ENCODE measurements around the gene ZNF564.
"Not testable (repeated sequence)": the region's sequence is repeated elsewhere in the genome, so short reads cannot be mapped to it uniquely, and the experiment has no call there.

Gene ZNF564

DNA sequence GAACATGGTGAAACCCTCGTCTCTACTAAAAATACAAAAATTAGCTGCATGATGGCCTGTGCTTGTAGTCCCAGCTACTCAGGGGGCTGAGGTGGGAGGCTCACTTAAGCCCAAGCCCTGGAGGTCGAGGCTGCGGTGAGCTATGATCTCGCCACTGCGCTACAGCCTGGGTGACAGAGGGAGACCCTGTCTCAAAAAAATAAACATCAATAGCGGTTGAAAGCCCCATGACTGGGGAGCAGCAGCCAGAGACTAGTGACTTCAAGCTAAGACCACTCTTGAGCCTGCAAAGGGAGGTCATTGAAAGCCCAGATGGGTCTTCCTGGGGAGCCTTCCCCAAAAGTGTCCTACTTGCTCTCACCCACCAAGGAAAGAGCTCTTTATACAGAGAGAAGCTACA lies 54.8 kb downstream of the ZNF564 start:
- DNase-seq (ENCODE audit: low read depth), result no peak

DNA sequence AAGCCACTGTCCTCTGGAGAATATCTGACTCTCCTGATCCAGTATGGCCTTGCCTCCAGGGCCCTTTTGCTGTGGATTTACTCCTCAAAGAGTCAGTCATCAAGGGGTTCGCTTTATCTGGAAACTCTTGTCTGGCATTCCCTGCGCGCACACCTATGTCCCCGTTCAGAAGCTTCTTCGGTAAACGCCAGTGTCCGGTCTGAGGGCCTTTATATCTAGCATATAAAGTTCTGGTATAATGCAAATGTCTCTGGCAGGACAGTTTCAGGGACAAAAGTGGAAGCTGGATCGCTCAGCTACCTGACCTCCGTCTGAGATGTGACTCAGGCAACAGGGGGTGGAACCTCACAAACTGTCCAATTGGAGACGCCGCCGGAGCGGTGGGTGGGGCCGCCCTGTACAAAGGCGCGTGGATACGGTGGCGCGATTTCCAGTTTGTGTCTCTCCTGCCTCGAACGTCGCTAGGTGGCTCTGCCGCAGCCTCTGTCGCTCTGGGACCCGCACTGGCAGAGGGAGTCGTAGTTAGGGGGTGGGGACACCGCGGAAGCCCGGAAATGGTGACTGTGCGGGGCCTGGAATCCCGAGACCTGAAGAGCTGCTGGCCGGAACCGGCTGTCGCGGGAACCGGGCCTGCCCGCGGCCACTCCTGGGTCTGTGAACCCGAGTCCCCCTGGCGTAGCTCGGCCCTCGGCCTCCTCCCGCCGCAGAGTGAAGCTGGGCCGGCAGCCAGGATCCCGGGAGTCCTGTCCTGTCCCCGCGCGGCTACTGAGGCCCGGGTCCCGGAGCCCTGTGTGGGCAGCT lies 56.1 kb downstream of the ZNF564 start:
- DNase-seq (ENCODE audit: low read depth), result peak; percentile 70

DNA sequence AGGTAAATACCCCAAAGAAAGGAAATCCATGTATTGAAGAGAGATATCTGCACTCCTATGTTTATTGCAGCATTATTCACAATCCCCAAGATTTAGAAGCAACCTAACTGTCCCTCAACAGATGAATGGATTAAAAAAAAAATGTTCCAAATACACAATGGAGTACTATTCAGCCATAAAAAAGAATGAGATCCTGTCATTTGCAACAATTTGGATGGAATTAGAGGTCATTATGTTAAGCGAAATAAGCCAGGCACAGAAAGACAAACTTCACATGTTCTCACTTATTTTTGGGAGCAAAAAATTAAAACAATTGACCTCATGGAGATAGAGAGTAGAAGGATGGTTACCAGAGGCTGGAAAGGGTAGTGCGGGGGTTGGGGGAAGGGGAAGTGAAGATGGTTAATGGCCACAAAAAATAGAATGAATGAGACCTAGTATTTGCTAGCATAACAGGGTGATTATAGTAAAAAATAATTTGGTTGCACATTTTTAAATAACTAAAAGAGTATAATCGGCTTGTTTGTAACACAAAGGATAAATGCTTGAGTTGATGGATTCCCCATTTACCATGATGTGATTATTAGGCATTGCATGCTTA lies 56.9 kb downstream of the ZNF564 start:
- DNase-seq (ENCODE audit: low read depth), result no peak

DNA sequence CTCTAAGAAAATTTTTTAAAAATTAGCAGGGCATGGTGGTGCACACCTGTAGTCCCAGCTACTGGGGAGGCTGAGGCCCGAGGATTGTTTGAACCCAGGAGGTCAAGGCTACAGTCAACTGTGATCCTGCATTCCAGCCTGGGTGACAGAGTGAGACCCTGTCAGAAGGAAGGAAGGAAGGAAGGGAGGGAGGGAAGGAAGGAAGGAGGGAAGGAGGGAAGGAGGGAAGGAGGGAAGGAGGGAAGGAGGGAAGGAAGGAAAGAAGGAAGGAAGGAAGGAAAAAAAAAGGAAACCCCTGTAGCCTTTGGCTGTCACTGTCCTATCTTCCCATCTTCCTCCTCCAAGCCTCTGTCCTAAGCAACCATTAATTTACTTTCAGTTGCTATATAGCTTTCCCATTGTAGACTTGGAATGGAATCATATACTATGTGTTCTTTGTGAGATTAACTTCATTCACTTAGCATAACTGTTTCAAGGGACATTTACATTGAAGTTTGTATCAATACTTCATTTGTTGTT lies 65.0 kb downstream of the ZNF564 start:
- DNase-seq (ENCODE audit: low read depth), result not testable (repeated sequence)

DNA sequence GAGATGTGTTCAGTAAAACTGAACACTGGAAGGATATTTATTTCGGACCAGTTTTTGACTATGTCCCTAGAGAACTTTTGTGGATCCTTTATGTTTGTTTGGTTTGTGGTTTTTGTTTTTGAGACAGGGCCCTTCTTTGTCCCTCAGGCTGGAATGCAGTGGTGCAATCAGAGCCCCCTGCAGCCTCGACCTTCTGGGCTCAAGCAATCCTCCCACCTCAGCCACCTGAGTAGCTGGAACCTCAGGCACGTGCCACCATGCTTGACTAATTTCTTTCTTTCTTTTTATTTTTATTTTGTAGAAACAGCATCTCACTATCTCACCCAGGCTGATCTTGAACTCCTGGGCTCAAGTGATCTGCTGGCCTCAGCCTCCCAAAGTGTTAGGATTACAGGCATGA lies 65.7 kb downstream of the ZNF564 start:
- DNase-seq (ENCODE audit: low read depth), result no peak

DNA sequence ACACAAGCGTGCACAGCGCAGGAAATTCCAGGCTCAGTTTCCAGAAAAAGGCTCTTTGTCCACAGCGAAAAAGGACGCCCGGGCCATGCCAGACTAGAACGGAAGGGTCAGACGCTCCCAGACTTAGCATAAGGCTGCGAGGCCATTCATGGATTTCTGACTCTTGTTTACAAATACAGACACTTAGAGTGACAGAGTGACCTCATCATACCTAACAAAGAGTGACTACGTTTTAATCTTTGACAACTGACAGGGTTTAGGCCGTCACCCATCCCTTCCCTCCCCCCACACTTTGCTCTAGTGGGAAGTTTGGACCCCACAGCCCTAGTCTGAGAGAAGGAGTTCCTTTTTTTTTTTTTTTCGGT lies 66.2 kb downstream of the ZNF564 start:
- DNase-seq (ENCODE audit: low read depth), result no peak

DNA sequence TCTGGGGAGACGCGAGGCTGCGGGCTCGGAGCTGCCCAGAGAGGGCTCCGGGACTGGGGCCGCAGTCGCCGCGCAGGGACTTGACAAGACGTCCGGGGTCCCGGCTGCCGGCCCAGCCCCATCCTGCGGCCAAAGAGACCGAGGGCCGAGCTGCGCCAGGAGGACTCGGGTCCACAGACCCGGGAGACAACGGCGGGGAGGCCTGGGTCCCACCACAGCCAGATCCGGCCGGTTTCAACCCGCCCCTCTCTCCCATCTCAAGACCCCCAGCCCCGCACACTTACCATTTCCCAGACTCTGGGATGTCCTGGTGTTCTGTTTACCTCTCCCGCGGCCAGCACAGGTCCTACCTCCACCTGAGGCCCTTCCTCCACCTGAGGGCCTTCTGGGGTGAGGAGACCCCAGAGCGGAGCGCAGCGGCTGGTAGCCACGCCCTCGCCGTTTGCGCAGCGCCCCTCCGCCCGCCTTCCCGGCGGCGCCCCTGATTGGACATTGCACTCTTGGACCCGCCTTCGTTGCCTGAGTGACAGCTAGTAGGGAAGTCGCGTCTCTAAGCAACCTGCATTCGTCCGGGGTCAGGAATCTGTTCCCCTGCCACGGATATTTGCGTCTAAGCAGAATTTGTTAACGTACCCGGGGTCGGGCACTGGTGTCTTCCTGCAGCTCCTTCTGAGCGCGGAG lies 66.8 kb downstream of the ZNF564 start, which contains the start of gene ZNF709:
ZNF709 (minus strand) TSS at position 446 of the 681 bp plus-strand sequence; CDS start at position 287, 159 bp downstream.
- peak; percentile 75 for DNase-seq (ENCODE audit: low read depth)

DNA sequence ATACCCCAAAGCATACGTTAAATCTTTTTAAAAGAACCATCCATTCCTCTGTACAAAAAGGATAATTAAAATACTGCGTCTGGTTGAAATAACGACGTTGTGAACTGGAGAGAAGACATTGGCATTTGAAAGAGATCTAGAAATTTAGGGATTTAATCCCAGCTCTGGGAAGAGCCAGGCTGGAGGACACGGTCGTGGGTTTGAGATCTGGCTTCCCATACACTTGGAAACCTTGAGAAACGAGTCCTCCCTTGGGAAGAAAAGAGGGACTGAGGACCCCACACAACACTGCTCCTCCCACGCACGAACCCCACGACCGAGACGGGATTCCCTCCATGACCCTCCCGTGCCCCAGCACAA lies 67.3 kb downstream of the ZNF564 start:
- no peak for DNase-seq (ENCODE audit: low read depth)

DNA sequence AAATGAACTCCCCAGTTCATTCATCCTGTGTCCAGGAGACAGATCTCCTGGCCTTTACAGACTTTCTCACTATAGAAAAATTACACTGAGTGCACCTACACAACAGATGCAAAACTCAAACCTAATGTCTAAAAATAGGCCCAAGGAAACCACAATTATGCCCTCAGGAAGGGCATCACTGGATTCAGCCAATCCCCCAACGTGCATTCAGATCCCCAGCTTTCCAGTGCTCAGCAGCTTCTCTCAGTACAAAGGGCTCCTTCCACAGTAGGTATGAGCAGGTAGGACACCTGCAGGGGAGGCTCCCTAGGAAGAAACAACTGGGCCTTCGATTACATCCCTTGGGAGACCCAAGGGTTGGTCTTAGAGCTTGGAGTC lies 68.8 kb downstream of the ZNF564 start:
- DNase-seq (ENCODE audit: low read depth), result no peak

DNA sequence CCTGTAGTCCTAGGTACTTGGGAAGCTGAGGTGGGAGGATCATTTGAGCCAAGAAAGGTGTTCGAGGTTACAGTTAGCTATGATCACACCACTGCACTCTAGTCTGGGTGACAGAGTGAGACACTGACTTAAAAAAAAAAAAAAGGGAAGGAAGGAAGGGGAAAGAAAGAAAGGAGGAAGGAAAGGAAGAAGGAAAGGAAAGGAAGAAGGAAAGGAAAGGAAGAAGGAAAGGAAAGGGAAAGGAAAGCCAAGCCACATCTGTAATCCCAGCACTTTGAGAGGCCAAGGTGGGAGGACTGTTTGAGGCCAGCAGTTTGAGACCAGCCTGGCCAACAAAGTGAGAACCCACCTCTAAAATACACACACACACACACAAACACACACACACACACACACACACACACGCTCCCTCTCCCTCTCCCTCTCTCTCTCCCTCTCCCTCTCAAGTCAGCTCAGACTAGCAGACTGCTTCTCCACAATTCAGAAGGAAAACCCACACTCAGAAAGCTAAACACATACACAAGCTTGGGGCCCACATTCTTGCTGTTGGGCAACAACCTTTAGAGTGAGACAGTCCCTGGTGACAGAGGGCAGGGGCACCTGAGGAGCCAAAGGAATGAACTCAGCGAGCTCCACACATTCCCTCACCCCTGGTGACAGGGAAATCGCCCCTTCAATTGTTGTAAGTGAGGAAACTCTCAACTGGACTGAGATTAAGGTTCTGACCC lies 69.3 kb downstream of the ZNF564 start:
- no peak for DNase-seq (ENCODE audit: low read depth)

DNA sequence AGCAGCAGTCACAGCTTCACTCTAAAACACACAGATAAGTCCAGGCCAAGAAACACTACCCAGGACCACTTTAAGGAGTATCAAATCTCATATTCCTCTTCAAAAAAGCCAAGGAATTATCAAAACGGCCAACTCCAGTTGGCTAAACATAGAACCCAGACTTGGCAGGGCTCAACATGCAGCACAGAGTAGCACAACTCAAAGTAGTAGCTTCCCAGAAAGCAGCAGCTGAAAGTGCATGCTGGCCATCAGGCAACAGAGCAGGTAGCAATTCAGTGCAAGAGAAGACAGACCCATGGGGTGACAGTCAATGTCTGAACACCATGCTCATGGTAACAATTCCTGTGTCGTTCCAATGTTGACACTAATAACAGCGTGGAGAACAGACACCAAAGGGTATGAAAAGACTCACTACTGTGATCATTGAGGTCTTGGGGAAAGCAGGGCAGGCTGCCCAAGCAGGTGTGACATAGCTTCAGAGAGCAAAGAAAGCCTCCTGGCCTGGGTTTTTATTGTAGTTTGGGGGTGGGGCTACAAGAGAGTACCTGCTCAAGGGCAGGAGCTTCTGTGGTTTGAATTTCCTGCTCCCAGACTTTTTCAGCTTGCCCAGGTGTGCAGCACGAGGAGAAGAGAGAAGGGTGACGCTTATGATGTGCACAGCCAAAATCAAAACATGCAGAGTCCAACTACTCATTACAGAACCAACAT lies 72.9 kb downstream of the ZNF564 start:
- no peak for DNase-seq (ENCODE audit: low read depth)
